ENCODE results near the gene MCM3AP. TPM values are rescaled to one million over a fixed set of nuclear protein-coding genes. Genes with fewer than 3 reads are reported as not detected.
"Not testable (repeated sequence)": the region's sequence is repeated elsewhere in the genome, so short reads cannot be mapped to it uniquely, and the experiment has no call there.

The MCM3AP gene
- total RNA-seq, 1 experiment from 2014 or later: 91.7 TPM

GRCh38 chr21:46207006-46207919 lies 78.1 kb downstream of the MCM3AP start:
- no peak for DNase-seq (ENCODE audit: low read depth)

GRCh38 chr21:46206163-46207005 lies 79.0 kb downstream of the MCM3AP start:
- DNase-seq (ENCODE audit: low read depth): no peak

GRCh38 chr21:46205766-46206162 lies 79.6 kb downstream of the MCM3AP start:
- no peak for DNase-seq (ENCODE audit: low read depth)

GRCh38 chr21:46205166-46205565 lies 80.2 kb downstream of the MCM3AP start:
- DNase-seq (ENCODE audit: low read depth): no peak

- DNase-seq (ENCODE audit: low read depth): no peak
Observed at GRCh38 chr21:46203203-46203600, 82.2 kb downstream of the MCM3AP start.

GRCh38 chr21:46202592-46203202 lies 82.7 kb downstream of the MCM3AP start:
- DNase-seq (ENCODE audit: low read depth): no peak

GRCh38 chr21:46200877-46201803 lies 84.3 kb downstream of the MCM3AP start:
- DNase-seq (ENCODE audit: low read depth): not testable (repeated sequence)

- DNase-seq (ENCODE audit: low read depth): no peak
Observed at GRCh38 chr21:46199436-46200373, 85.7 kb downstream of the MCM3AP start.

- no peak for DNase-seq (ENCODE audit: low read depth)
Observed at GRCh38 chr21:46196733-46197132, 88.7 kb downstream of the MCM3AP start.

- DNase-seq (ENCODE audit: low read depth): no peak
Observed at GRCh38 chr21:46195595-46196195, 89.7 kb downstream of the MCM3AP start.

- DNase-seq (ENCODE audit: low read depth): no peak
Observed at GRCh38 chr21:46194374-46195334, 90.8 kb downstream of the MCM3AP start.

GRCh38 chr21:46193829-46194373 lies 91.5 kb downstream of the MCM3AP start:
- no peak for DNase-seq (ENCODE audit: low read depth)

GRCh38 chr21:46191686-46192575 lies 93.5 kb downstream of the MCM3AP start:
- no peak for DNase-seq (ENCODE audit: low read depth)

- DNase-seq (ENCODE audit: low read depth): peak; percentile 64
Observed at GRCh38 chr21:46191257-46191685, 94.1 kb downstream of the MCM3AP start.

- DNase-seq (ENCODE audit: low read depth): no peak
Observed at GRCh38 chr21:46190491-46191131, 94.8 kb downstream of the MCM3AP start.

- DNase-seq (ENCODE audit: low read depth): no peak
Observed at GRCh38 chr21:46189959-46190490, 95.4 kb downstream of the MCM3AP start.
